KMS-11 (cell line): ENCODE results near the gene RPS2.
A peak's percentile ranks its signal among the peaks of the same experiment; 100 is the strongest.

Source experiments
- H2AFZ ChIP-seq: fragments of 200-600 bp; sonication (generic); 2 replicates; pipeline ENCODE4 v1.6.1; 2016; ENCODE audit warnings: antibody characterized with exemption, mixed run types, low read depth
- H3K27ac ChIP-seq: fragments of 200-600 bp; sonication (generic); 2 replicates; pipeline ENCODE4 v1.6.1; 2016; ENCODE audit warnings: mild to moderate bottlenecking, mixed run types
- H3K27me3 ChIP-seq: fragments of 200-600 bp; sonication (generic); 2 replicates; pipeline ENCODE4 v1.6.1; 2017; ENCODE audit warnings: mild to moderate bottlenecking, low read depth, mixed run types, moderate library complexity; ENCODE audit not compliant: insufficient read depth
- H3K36me3 ChIP-seq: fragments of 200-600 bp; sonication (generic); 2 replicates; pipeline ENCODE4 v1.6.1; 2017; ENCODE audit warnings: mild to moderate bottlenecking, mixed run types; ENCODE audit not compliant: insufficient read depth
- H3K4me1 ChIP-seq: fragments of 200-600 bp; sonication (generic); 2 replicates; pipeline ENCODE4 v1.6.1; 2016; ENCODE audit warnings: mild to moderate bottlenecking, low read depth, mixed run types; ENCODE audit not compliant: poor library complexity, severe bottlenecking
- H3K4me2 ChIP-seq: fragments of 200-600 bp; sonication (generic); 2 replicates; pipeline ENCODE4 v1.7.0; 2016; ENCODE audit warnings: mild to moderate bottlenecking, mixed run types
- H3K4me3 ChIP-seq: fragments of 200-600 bp; sonication (generic); IDR thresholded peaks from 2 replicates; pipeline ENCODE4 v1.6.1; 2017; ENCODE audit warnings: low read depth, low read length, mixed read lengths; ENCODE audit not compliant: insufficient read depth
- H3K79me2 ChIP-seq: fragments of 200-600 bp; sonication (generic); 2 replicates; pipeline ENCODE4 v1.6.1; 2016; ENCODE audit warnings: low read depth, mixed run types; ENCODE audit not compliant: insufficient read depth
- H3K9ac ChIP-seq: fragments of 200-600 bp; sonication (generic); 2 replicates; pipeline ENCODE4 v1.6.1; 2016; ENCODE audit warnings: mild to moderate bottlenecking, mixed run types
- H4K20me1 ChIP-seq: fragments of 200-600 bp; sonication (generic); 2 replicates; pipeline ENCODE4 v1.6.1; 2016; ENCODE audit warnings: mild to moderate bottlenecking, mixed run types; ENCODE audit not compliant: insufficient read depth
- TF ChIP-seq, protein P1 (sequence below): fragments of 200-600 bp; sonication (generic); conservative IDR thresholded peaks from 2 replicates; pipeline ENCODE4 v1.6.1; 2017; ENCODE audit warnings: low read depth, mild to moderate bottlenecking, antibody characterized with exemption, low read length, moderate library complexity, mixed read lengths

RPS2 gene

DNA sequence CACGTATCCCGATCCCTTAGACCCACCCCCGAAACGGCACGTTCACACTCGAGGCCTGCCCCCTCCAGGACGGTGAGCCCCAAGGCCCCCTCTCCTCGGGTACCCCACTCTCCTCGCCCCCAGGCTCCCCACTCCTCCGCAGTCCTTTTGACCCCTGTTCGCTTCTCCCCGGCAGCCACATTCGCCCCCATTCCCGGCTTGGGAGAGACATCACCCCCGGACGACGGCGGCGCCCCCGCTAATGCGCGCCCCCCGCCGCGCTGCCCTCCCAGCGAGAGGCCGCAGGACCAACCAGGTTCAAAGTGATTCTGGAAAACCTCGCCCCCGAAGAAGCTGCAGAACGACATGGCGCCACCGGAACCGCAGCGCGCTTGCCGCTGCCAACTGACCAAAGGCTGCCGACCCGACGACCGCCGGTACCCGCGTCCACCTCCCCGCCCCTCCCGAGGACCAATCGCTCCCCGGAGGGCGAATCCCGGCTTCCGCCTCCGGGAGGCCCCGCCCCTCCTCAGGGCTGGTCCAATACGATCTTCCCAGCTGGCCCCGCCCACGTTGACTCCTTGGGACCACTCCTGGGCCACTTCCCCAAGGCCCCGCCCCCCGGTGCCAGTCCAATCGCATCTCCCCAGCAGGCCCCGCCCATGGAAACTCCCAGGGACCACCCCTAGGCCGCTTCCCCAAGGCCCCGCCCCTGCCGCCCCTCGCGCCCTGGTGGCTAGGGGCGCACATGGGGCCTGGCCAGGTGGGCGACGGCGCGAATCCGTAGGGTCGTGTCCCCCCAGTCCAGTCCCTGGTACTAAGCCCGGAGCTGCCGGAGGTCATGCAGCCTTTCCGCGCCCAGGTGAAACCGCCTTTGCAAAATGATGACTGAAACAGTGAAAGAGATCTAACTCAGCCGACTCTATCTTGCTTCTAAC is 21.6 kb downstream of the RPS2 start, which contains the start of gene MSRB1:
Gene MSRB1 (minus strand): TSS at position 390 of the 917 bp plus-strand sequence. CDS start 43 bp downstream, at position 347.
- TF ChIP-seq, protein P1, sequence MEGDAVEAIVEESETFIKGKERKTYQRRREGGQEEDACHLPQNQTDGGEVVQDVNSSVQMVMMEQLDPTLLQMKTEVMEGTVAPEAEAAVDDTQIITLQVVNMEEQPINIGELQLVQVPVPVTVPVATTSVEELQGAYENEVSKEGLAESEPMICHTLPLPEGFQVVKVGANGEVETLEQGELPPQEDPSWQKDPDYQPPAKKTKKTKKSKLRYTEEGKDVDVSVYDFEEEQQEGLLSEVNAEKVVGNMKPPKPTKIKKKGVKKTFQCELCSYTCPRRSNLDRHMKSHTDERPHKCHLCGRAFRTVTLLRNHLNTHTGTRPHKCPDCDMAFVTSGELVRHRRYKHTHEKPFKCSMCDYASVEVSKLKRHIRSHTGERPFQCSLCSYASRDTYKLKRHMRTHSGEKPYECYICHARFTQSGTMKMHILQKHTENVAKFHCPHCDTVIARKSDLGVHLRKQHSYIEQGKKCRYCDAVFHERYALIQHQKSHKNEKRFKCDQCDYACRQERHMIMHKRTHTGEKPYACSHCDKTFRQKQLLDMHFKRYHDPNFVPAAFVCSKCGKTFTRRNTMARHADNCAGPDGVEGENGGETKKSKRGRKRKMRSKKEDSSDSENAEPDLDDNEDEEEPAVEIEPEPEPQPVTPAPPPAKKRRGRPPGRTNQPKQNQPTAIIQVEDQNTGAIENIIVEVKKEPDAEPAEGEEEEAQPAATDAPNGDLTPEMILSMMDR, result no peak
- peak within 1 kb of the TSS; percentile 97 for H3K4me2 ChIP-seq
- H3K4me3 ChIP-seq, result no peak within 1 kb of the TSS
- no peaks in the 10 kb centered on the region for H3K79me2 ChIP-seq
- no peak within 1 kb of the TSS for H3K27ac ChIP-seq
- H3K36me3 ChIP-seq, result no peaks in the 10 kb centered on the region
- peak within 1 kb of the TSS; percentile 25; the same call in 1 of the 2 replicates for H3K9ac ChIP-seq
- H3K27me3 ChIP-seq, result no peaks in the 10 kb centered on the region
- peaks cover 18% of the 10 kb centered on the region for H3K4me1 ChIP-seq
- H4K20me1 ChIP-seq, result no peaks in the 10 kb centered on the region
- peak within 1 kb of the TSS; percentile 95 for H2AFZ ChIP-seq

GRCh38 chr16:1942047-1942809 is 22.4 kb downstream of the RPS2 start:
- no peak overlapping the region for H3K4me3 ChIP-seq
- peak overlapping the region; percentile 95 for H2AFZ ChIP-seq
- TF ChIP-seq, protein P1, result no peak
- H3K4me2 ChIP-seq, result peak overlapping the region; percentile 97
- H3K27ac ChIP-seq, result no peak overlapping the region
- H3K36me3 ChIP-seq, result no peaks in the 10 kb centered on the region
- H3K27me3 ChIP-seq, result no peaks in the 10 kb centered on the region
- H3K79me2 ChIP-seq, result no peaks in the 10 kb centered on the region
- peaks cover 18% of the 10 kb centered on the region for H3K4me1 ChIP-seq
- no peak overlapping the region; the same call in 1 of the 2 replicates for H3K9ac ChIP-seq
- H4K20me1 ChIP-seq, result no peaks in the 10 kb centered on the region

GRCh38 chr16:1941162-1942046 is 23.2 kb downstream of the RPS2 start:
- no peak overlapping the region for H2AFZ ChIP-seq
- no peaks in the 10 kb centered on the region for H3K79me2 ChIP-seq
- peaks cover 18% of the 10 kb centered on the region for H3K4me1 ChIP-seq
- H3K27ac ChIP-seq, result no peak overlapping the region
- no peaks in the 10 kb centered on the region for H4K20me1 ChIP-seq
- H3K27me3 ChIP-seq, result no peaks in the 10 kb centered on the region
- H3K4me2 ChIP-seq, result peak overlapping the region; percentile 97
- no peaks in the 10 kb centered on the region for H3K36me3 ChIP-seq
- no peak overlapping the region for H3K9ac ChIP-seq
- TF ChIP-seq, protein P1, result no peak
- no peak overlapping the region for H3K4me3 ChIP-seq
